ENCODE results near the gene RAD51B.

RAD51B gene

GRCh38 chr14:68015356-68016254 is 196.0 kb downstream of the RAD51B start:
- Histone ChIP-seq H3K4me3 (ENCODE audit: low read depth, low read length) (no peak overlapping the region), H3K27ac (no peak overlapping the region), H2AFZ (no peak overlapping the region), H3K27me3 (ENCODE audit: control insufficient read depth, insufficient read depth, low read length) (no peaks in the 10 kb centered on the region), H3K4me2 (ENCODE audit: low read length) (no peak overlapping the region), H3K4me1 (no peaks in the 10 kb centered on the region), H3K36me3 (ENCODE audit: control insufficient read depth, insufficient read depth, low read length) (no peaks in the 10 kb centered on the region), H3K9ac (no peak overlapping the region), H3K9me3 (ENCODE audit: control insufficient read depth, low read length) (no peaks in the 10 kb centered on the region), H3K79me2 (no peaks in the 10 kb centered on the region)
- TF ChIP-seq, protein P1, sequence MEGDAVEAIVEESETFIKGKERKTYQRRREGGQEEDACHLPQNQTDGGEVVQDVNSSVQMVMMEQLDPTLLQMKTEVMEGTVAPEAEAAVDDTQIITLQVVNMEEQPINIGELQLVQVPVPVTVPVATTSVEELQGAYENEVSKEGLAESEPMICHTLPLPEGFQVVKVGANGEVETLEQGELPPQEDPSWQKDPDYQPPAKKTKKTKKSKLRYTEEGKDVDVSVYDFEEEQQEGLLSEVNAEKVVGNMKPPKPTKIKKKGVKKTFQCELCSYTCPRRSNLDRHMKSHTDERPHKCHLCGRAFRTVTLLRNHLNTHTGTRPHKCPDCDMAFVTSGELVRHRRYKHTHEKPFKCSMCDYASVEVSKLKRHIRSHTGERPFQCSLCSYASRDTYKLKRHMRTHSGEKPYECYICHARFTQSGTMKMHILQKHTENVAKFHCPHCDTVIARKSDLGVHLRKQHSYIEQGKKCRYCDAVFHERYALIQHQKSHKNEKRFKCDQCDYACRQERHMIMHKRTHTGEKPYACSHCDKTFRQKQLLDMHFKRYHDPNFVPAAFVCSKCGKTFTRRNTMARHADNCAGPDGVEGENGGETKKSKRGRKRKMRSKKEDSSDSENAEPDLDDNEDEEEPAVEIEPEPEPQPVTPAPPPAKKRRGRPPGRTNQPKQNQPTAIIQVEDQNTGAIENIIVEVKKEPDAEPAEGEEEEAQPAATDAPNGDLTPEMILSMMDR (IDR thresholded peaks at IDR 0.05) = no peak

GRCh38 chr14:68016255-68016914 is 196.8 kb downstream of the RAD51B start:
- H3K36me3 ChIP-seq (ENCODE audit: control insufficient read depth, insufficient read depth, low read length) = no peaks in the 10 kb centered on the region
- H3K79me2 ChIP-seq = no peaks in the 10 kb centered on the region
- TF ChIP-seq, protein P1 (IDR thresholded peaks at IDR 0.05) = no peak
- no peak overlapping the region for H2AFZ ChIP-seq
- H3K4me2 ChIP-seq (ENCODE audit: low read length) = no peak overlapping the region
- no peaks in the 10 kb centered on the region for H3K4me1 ChIP-seq
- no peaks in the 10 kb centered on the region for H3K27me3 ChIP-seq (ENCODE audit: control insufficient read depth, insufficient read depth, low read length)
- H3K4me3 ChIP-seq (ENCODE audit: low read depth, low read length) = no peak overlapping the region
- no peaks in the 10 kb centered on the region for H3K9me3 ChIP-seq (ENCODE audit: control insufficient read depth, low read length)
- no peak overlapping the region for H3K9ac ChIP-seq
- H3K27ac ChIP-seq = no peak overlapping the region

- H3K4me1 ChIP-seq = no peaks in the 10 kb centered on the region
- no peak overlapping the region for H3K4me3 ChIP-seq (ENCODE audit: low read depth, low read length)
- H3K4me2 ChIP-seq (ENCODE audit: low read length) = no peak overlapping the region
- TF ChIP-seq, protein P1 (IDR thresholded peaks at IDR 0.05) = no peak
- H3K9me3 ChIP-seq (ENCODE audit: control insufficient read depth, low read length) = no peaks in the 10 kb centered on the region
- H3K27me3 ChIP-seq (ENCODE audit: control insufficient read depth, insufficient read depth, low read length) = no peaks in the 10 kb centered on the region
- no peak overlapping the region for H3K9ac ChIP-seq
- H3K27ac ChIP-seq = no peak overlapping the region
- H3K36me3 ChIP-seq (ENCODE audit: control insufficient read depth, insufficient read depth, low read length) = no peaks in the 10 kb centered on the region
- no peak overlapping the region for H2AFZ ChIP-seq
- no peaks in the 10 kb centered on the region for H3K79me2 ChIP-seq
These were observed 199.0 kb downstream of the RAD51B start for GRCh38 chr14:68018598-68018997.

- H3K27me3 ChIP-seq (ENCODE audit: control insufficient read depth, insufficient read depth, low read length) = no peaks in the 10 kb centered on the region
- no peak overlapping the region for H2AFZ ChIP-seq
- H3K79me2 ChIP-seq = no peaks in the 10 kb centered on the region
- TF ChIP-seq, protein P1 (IDR thresholded peaks at IDR 0.05) = no peak
- H3K4me1 ChIP-seq = no peaks in the 10 kb centered on the region
- no peak overlapping the region for H3K27ac ChIP-seq
- no peak overlapping the region for H3K9ac ChIP-seq
- H3K36me3 ChIP-seq (ENCODE audit: control insufficient read depth, insufficient read depth, low read length) = no peaks in the 10 kb centered on the region
- H3K4me3 ChIP-seq (ENCODE audit: low read depth, low read length) = no peak overlapping the region
- H3K4me2 ChIP-seq (ENCODE audit: low read length) = no peak overlapping the region
- H3K9me3 ChIP-seq (ENCODE audit: control insufficient read depth, low read length) = no peaks in the 10 kb centered on the region
These were observed 200.9 kb downstream of the RAD51B start for GRCh38 chr14:68020493-68020892.

Data from parathyroid adenoma (tissue), 2 donors.